AG09309 (cell line): Measurements from ENCODE around the gene CD36.

Source experiments
- DNase-seq: peaks from one replicate; pipeline ENCODE4 v3.0.0-alpha.2; 2010; ENCODE audit warnings: low read depth
- H3K4me3 ChIP-seq: 2 replicates; pipeline ENCODE4 v1.5.1; 2011; ENCODE audit warnings: mild to moderate bottlenecking, low read depth, low read length, moderate library complexity; ENCODE audit not compliant: control insufficient read depth
- CTCF ChIP-seq: IDR thresholded peaks from 2 replicates; pipeline ENCODE4 v1.5.1; 2011; ENCODE audit warnings: mild to moderate bottlenecking, low read depth, low read length, inconsistent platforms; ENCODE audit not compliant: insufficient read depth, control insufficient read depth; ENCODE audit errors: missing control alignments

Gene CD36

GRCh38 chr7:80719261-80719660, 80.8 kb downstream of the CD36 start:
- DNase-seq = peak; percentile 63
- no peak overlapping the region for H3K4me3 ChIP-seq
- no peak for TF ChIP-seq CTCF

GRCh38 chr7:80720146-80720545, 81.7 kb downstream of the CD36 start:
- no peak overlapping the region for H3K4me3 ChIP-seq
- TF ChIP-seq CTCF = no peak
- no peak for DNase-seq

- no peak for TF ChIP-seq CTCF
- peak; percentile 69 for DNase-seq
- no peak overlapping the region for H3K4me3 ChIP-seq
Measured at GRCh38 chr7:80721883-80722615, 83.6 kb downstream of the CD36 start.

GRCh38 chr7:80722616-80723195, 84.3 kb downstream of the CD36 start:
- H3K4me3 ChIP-seq = no peak overlapping the region
- TF ChIP-seq CTCF = no peak
- peak; percentile 100 for DNase-seq

GRCh38 chr7:80724249-80724871, 85.9 kb downstream of the CD36 start:
- H3K4me3 ChIP-seq = no peak overlapping the region
- no peak for TF ChIP-seq CTCF
- DNase-seq = peak; percentile 84

GRCh38 chr7:80725181-80725611, 86.8 kb downstream of the CD36 start:
- H3K4me3 ChIP-seq = no peak overlapping the region
- no peak for TF ChIP-seq CTCF
- DNase-seq = no peak
